Thoracic aorta (tissue), 2 donors: Measurements from ENCODE around the gene LSM7. TPM values are rescaled to one million over a fixed set of nuclear protein-coding genes. Genes with fewer than 3 reads are reported as not detected.

Source experiments
- ATAC-seq: fragments of 150-250 bp; one replicate; pipeline ENCODE4 v1.8.0; 2017; ENCODE audit warnings: low read depth; ENCODE audit not compliant: insufficient number of reproducible peaks, low FRiP score
- DNase-seq: peaks from one replicate; pipeline ENCODE4 v3.0.0-alpha.2; 2020; ENCODE audit warnings: low spot score
- H3K27ac ChIP-seq, 2 donors: fragments of 200-600 bp; sonication (generic); 1 replicate in 1 of 2; 2 replicates in 1 of 2; pipeline ENCODE4 v1.5.1; 2016; ENCODE audit warnings: mild to moderate bottlenecking in 2 of 2, moderate library complexity in 2 of 2
- H3K27me3 ChIP-seq: fragments of 200-600 bp; sonication (generic); replicated peaks from 2 replicates; pipeline ENCODE4 v1.6.0; 2016; ENCODE audit warnings: mild to moderate bottlenecking; ENCODE audit not compliant: insufficient read depth
- H3K36me3 ChIP-seq: fragments of 200-600 bp; sonication (generic); one replicate; pipeline ENCODE4 v1.5.1; 2016
- H3K4me1 ChIP-seq, 2 donors: fragments of 200-600 bp; sonication (generic); 1 replicate in 1 of 2; 2 replicates in 1 of 2; pipeline versions ENCODE4 v1.5.1 to v1.6.0; 2016; ENCODE audit warnings: low read depth in 2 of 2, mild to moderate bottlenecking in 1 of 2; ENCODE audit not compliant: control insufficient read depth in 1 of 2
- H3K4me3 ChIP-seq: fragments of 200-600 bp; sonication (generic); 2 replicates; pipeline ENCODE4 v1.5.1; 2016; ENCODE audit warnings: mild to moderate bottlenecking
- H3K9me3 ChIP-seq: fragments of 200-600 bp; sonication (generic); 2 replicates; pipeline ENCODE4 v1.5.1; 2016
- total RNA-seq, 2 donors: library from RNA; depleted of rRNA; stranded (reverse); fragments of >200 nt; gene quantifications; one replicate each; pipeline versions ENCODE4 v1.1.0 to v1.2.3, GENCODE V29; 2016
- TF ChIP-seq, protein P1 (sequence below): fragments of 200-600 bp; sonication (generic); IDR thresholded peaks from one replicate; pipeline ENCODE4 v1.5.1; 2019; ENCODE audit warnings: antibody characterized with exemption

LSM7 gene
- total RNA-seq, 2 donors from 2014 or later: 35.5 to 38.8 TPM

DNA sequence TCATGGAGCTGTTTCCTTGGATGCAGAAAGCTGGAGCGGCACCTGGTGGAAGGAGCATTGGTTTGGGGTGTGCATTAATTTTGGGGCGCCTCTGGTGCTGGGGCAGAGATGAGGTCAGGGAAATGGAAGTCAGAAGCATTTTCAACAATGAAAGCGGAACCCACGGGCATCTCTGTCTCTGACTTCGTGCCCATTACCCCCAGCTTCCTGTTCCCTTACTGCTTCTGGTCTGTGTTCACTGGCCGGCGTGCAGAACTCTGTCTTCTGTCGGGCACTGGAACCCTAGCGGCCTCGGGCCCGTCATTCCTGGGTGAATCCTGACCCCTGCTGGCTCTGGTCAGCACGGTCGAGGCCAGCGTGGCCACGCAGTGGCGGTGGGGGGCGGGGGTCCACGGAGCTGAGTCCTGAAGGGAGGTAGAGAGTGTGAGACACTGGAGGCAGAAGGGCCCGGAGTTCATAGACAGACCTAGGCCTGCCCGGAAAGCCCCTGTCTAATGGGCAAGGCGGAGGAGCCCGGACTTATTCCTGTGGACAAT is 12.5 kb downstream of the LSM7 start:
- TF ChIP-seq, protein P1, sequence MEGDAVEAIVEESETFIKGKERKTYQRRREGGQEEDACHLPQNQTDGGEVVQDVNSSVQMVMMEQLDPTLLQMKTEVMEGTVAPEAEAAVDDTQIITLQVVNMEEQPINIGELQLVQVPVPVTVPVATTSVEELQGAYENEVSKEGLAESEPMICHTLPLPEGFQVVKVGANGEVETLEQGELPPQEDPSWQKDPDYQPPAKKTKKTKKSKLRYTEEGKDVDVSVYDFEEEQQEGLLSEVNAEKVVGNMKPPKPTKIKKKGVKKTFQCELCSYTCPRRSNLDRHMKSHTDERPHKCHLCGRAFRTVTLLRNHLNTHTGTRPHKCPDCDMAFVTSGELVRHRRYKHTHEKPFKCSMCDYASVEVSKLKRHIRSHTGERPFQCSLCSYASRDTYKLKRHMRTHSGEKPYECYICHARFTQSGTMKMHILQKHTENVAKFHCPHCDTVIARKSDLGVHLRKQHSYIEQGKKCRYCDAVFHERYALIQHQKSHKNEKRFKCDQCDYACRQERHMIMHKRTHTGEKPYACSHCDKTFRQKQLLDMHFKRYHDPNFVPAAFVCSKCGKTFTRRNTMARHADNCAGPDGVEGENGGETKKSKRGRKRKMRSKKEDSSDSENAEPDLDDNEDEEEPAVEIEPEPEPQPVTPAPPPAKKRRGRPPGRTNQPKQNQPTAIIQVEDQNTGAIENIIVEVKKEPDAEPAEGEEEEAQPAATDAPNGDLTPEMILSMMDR: peak; percentile 24
- Histone ChIP-seq H3K4me3 (no peak overlapping the region), H3K27ac (no peak overlapping the region), H3K9me3 (peaks cover 3% of the 10 kb centered on the region), H3K27me3 (peaks cover 5% of the 10 kb centered on the region), H3K36me3 (no peaks in the 10 kb centered on the region), H3K4me1 (peaks cover 0 to 6% of the 10 kb centered on the region in 2 donors)
- no peak for ATAC-seq
- DNase-seq: no peak

DNA sequence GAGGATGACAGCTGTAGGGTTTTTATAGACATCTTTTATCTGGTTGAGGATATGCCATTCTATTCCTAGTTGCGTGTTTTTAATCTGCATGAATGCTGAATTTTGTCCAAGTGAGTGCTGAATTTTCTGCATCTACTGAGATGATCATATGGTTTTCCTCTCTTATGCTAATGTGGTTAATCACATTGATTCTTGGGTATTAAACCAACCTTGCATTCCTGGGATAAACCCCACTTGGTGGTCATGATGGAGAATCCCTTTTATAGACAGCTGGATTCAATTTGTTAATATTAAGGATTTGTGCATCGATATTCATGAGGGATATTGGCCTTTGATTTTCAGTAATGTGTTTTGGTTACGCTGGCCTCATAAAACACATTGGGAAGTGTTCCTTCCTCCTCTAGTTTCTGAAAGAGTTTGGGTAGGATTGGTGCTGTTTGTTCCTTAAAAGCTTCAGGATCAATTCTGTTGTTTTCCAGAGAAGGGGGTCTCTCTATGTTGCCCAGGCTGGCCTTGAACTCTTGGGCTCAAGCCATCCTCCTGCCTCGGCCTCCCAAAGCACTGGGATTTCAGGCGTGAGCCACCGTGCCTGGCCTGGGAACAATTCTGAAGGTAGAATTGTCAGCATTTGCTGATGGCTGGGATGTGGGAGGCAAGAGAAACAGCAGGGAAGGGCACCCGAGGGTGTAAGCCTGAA is 13.1 kb downstream of the LSM7 start:
- no peak overlapping the region for H3K27ac ChIP-seq
- DNase-seq: no peak
- no peak for ATAC-seq
- H3K4me3 ChIP-seq: no peak overlapping the region
- H3K27me3 ChIP-seq: peaks cover 5% of the 10 kb centered on the region
- H3K36me3 ChIP-seq: no peaks in the 10 kb centered on the region
- TF ChIP-seq, protein P1: no peak
- peaks cover 3% of the 10 kb centered on the region for H3K9me3 ChIP-seq
- H3K4me1 ChIP-seq: peaks cover 0 to 6% of the 10 kb centered on the region in 2 donors

DNA sequence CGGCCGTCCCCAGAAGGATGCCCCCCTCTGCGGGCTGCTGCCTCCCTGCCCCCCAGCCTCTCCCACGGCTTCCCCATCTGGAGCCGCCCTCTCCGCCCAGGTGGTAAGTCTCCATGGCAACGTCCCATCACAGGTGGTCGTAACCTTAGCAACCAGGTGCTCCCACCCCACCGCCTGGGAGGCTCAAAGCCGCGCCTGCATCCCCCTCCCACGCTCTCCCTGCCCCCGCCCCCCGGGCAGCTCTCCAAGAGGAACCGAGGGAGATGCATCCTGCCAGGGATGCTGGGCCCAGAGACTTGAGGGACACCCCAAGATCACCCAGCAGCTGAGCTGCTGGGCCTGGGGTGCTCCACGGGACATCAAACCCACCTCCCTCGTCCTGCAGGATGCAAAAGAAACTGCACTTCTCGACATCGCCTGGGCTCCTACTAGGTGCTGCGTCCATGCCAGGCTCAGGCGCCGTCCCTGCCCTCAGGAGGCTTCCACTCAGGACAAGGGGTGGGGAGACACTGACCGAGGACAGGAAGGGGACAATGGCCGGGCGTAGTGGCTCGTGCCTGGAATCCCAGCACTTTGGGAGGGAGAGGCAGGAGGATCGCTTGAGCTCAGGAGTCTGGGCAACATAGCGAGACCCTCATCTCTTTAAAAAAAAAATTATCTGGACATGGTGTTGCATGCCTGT is 15.4 kb downstream of the LSM7 start:
- Histone ChIP-seq H3K9me3 (peaks cover 3% of the 10 kb centered on the region), H3K27ac (no peak overlapping the region), H3K36me3 (no peaks in the 10 kb centered on the region), H3K27me3 (peaks cover 10% of the 10 kb centered on the region), H3K4me3 (no peak overlapping the region), H3K4me1 (peaks cover 0 to 4% of the 10 kb centered on the region in 2 donors)
- TF ChIP-seq, protein P1: no peak
- DNase-seq (no peak), ATAC-seq (no peak)

DNA sequence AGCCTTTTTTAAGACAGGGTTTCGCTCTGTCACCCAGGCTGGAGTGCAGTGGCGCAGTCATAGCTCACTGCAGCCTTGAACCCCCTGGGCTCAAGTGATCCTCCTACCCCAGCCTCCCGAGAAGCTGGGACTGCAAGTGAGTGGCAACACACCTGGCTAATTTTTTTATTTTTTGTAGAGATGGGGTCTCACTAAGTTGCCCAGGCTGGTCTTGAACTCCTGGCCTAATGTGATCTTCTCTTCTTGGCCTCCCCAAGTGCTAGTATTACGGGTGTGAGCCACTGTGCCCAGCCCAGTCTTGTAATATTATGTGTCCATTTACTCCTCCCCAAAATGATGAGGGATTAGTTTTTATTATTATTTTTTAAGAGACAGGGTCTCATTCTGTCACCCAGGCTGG is 17.3 kb downstream of the LSM7 start:
- Histone ChIP-seq H3K27ac (no peak overlapping the region), H3K4me1 (peaks cover 0 to 8% of the 10 kb centered on the region in 2 donors), H3K4me3 (no peak overlapping the region), H3K9me3 (peaks cover 3% of the 10 kb centered on the region), H3K36me3 (no peaks in the 10 kb centered on the region), H3K27me3 (peaks cover 17% of the 10 kb centered on the region)
- ATAC-seq: no peak
- TF ChIP-seq, protein P1: no peak
- no peak for DNase-seq

DNA sequence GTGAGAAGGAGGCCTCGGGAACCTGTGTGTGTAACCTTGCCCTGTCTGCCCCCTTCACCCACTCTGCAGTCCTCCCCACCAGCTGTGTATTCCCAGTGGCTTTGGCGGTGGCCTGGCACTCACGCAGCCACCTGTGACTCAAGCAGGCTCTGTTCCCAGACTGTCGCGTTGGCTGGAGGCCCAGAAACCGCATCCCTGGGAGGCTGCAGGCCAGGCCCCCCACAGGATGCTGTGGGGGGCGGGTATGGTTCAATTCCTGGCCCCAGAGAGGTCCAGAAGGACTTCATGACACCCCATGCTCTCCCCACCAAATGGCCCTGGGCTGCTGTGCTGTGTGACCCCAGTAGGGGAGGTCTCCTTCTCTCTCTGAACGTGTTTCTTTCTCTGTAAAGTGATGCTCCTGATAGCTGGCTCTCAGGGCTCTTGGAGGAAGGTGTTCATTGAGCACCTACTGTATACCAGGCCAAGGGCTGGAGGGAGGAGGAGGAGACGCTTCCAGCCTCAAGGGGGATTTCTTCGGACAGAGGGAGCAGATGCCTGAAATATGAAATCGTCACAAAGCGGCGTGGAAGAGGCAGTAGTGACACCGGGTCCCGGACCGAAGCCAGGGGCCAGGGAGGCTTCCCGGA is 18.5 kb downstream of the LSM7 start:
- H3K36me3 ChIP-seq: no peaks in the 10 kb centered on the region
- no peak for ATAC-seq
- TF ChIP-seq, protein P1: no peak

More for the DNA sequence above, 18.5 kb downstream of the LSM7 start:
- Histone ChIP-seq H3K9me3 (no peaks in the 10 kb centered on the region), H3K4me1 (peaks cover 0 to 8% of the 10 kb centered on the region in 2 donors), H3K27ac (no peak overlapping the region), H3K4me3 (no peak overlapping the region), H3K27me3 (peaks cover 17% of the 10 kb centered on the region)
- no peak for DNase-seq
